Ishikawa (cell line): ENCODE data around the gene PDE11A.

Source experiments
- CEBPB ChIP-seq: IDR thresholded peaks from 2 replicates; pipeline ENCODE4 v1.6.1; 2012
- CREB1 ChIP-seq: IDR thresholded peaks from 2 replicates; pipeline ENCODE4 v1.6.1; 2012; ENCODE audit warnings: low read depth
- EGR1 ChIP-seq: IDR thresholded peaks from 2 replicates; pipeline ENCODE4 v1.6.1; 2012
- EP300 ChIP-seq: IDR thresholded peaks from 2 replicates; pipeline ENCODE4 v1.6.1; 2012; ENCODE audit warnings: borderline replicate concordance
- FOXM1 ChIP-seq: IDR thresholded peaks from 2 replicates; pipeline ENCODE4 v1.6.1; 2012; ENCODE audit warnings: low read depth, borderline replicate concordance
- NFIC ChIP-seq: IDR thresholded peaks from 2 replicates; pipeline ENCODE4 v1.6.1; 2012
- RAD21 ChIP-seq: IDR thresholded peaks from 2 replicates; pipeline ENCODE4 v1.6.1; 2012; ENCODE audit warnings: low read depth
- TAF1 ChIP-seq: IDR thresholded peaks from 2 replicates; pipeline ENCODE4 v1.6.1; 2012; ENCODE audit warnings: low read depth, mild to moderate bottlenecking
- TCF12 ChIP-seq: IDR thresholded peaks from 2 replicates; pipeline ENCODE4 v1.6.1; 2012; ENCODE audit warnings: low read depth
- TEAD4 ChIP-seq: IDR thresholded peaks from 2 replicates; pipeline ENCODE4 v1.6.1; 2012
- YY1 ChIP-seq: IDR thresholded peaks from 2 replicates; pipeline ENCODE4 v1.6.1; 2012; ENCODE audit warnings: low read depth
- ZBTB7A ChIP-seq: IDR thresholded peaks from 2 replicates; pipeline ENCODE4 v1.6.1; 2012; ENCODE audit warnings: low read depth
- TF ChIP-seq, protein P1 (sequence below): IDR thresholded peaks from 2 replicates; pipeline ENCODE4 v1.6.1; 2012
- TF ChIP-seq, protein P2 (sequence below): IDR thresholded peaks from 2 replicates; pipeline ENCODE4 v1.6.1; 2012; ENCODE audit warnings: low read depth, mild to moderate bottlenecking
- TF ChIP-seq, protein P3 (sequence below): IDR thresholded peaks from 2 replicates; pipeline ENCODE4 v1.6.1; 2012

PDE11A gene

DNA sequence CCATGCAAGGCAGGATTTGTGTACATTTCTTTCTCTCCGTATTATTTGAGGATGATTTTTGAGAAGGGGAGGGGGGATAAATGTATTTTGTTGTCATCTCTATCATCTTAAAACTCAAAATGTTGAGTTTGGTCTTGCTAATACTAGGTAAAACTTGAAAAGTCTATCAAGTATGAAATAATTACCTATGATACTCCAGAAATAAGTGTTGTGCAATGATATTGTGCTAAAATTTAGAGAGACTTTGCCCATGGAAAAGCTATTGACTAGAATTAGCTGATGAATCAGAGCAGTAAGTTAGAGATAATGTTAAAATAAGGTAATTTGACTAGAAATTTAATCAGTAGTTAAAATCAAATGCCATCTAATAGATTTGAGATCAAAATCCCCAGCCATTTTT lies 356.1 kb downstream of the PDE11A start:
- TF ChIP-seq CREB1 (no peak), NFIC (no peak), ZBTB7A (no peak)
- TF ChIP-seq, protein P1, sequence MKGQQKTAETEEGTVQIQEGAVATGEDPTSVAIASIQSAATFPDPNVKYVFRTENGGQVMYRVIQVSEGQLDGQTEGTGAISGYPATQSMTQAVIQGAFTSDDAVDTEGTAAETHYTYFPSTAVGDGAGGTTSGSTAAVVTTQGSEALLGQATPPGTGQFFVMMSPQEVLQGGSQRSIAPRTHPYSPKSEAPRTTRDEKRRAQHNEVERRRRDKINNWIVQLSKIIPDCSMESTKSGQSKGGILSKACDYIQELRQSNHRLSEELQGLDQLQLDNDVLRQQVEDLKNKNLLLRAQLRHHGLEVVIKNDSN, result no peak

DNA sequence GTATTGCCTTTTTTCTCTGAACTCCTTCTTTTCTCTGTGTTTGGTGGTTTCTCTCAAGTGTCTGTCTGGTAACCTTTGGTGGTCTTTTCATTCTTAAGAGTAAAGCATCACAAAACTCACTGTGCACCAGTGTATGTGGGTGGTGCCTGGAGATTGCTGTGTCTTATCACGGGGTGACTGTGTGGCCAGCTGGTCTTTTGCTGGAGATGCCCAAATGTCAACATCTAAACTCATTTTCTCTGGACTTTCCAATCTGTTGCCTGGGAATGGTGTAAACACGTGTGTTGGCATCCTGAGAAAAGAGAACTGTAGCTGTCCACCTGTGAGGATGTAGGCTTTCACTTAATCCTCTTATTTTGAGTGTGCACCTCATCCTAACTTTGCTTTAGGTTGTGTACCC lies 356.8 kb downstream of the PDE11A start:
- TF ChIP-seq TAF1 (no peak), NFIC (no peak), ZBTB7A (no peak), CREB1 (no peak), EP300 (no peak)
- TF ChIP-seq, protein P2, sequence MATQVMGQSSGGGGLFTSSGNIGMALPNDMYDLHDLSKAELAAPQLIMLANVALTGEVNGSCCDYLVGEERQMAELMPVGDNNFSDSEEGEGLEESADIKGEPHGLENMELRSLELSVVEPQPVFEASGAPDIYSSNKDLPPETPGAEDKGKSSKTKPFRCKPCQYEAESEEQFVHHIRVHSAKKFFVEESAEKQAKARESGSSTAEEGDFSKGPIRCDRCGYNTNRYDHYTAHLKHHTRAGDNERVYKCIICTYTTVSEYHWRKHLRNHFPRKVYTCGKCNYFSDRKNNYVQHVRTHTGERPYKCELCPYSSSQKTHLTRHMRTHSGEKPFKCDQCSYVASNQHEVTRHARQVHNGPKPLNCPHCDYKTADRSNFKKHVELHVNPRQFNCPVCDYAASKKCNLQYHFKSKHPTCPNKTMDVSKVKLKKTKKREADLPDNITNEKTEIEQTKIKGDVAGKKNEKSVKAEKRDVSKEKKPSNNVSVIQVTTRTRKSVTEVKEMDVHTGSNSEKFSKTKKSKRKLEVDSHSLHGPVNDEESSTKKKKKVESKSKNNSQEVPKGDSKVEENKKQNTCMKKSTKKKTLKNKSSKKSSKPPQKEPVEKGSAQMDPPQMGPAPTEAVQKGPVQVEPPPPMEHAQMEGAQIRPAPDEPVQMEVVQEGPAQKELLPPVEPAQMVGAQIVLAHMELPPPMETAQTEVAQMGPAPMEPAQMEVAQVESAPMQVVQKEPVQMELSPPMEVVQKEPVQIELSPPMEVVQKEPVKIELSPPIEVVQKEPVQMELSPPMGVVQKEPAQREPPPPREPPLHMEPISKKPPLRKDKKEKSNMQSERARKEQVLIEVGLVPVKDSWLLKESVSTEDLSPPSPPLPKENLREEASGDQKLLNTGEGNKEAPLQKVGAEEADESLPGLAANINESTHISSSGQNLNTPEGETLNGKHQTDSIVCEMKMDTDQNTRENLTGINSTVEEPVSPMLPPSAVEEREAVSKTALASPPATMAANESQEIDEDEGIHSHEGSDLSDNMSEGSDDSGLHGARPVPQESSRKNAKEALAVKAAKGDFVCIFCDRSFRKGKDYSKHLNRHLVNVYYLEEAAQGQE, result no peak

DNA sequence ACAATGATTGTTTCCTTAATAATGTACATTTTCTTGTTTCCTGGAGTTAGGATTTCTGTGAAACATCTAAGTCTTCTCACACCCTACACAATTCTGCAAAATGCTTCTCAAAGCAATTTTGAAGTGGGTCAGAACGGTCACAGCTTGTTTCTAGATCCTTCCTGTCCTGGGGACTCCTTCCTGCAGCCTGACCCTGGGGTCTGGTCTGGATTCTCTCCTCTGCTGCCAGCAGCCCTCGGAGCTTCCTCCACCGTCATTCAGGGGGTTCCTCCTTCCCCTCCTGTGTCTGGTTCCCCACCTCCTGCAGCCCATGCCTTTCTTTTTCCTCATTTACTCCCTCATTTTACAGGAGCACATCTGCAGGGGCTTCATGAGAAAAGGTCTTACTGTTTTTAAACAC lies 357.9 kb downstream of the PDE11A start:
- TF ChIP-seq EP300 (no peak), NFIC (no peak), TCF12 (no peak), YY1 (no peak), RAD21 (no peak), CEBPB (no peak), EGR1 (no peak), FOXM1 (no peak), CREB1 (no peak), TEAD4 (no peak), ZBTB7A (no peak), TAF1 (no peak)
- TF ChIP-seq, protein P3, sequence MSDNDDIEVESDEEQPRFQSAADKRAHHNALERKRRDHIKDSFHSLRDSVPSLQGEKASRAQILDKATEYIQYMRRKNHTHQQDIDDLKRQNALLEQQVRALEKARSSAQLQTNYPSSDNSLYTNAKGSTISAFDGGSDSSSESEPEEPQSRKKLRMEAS, result no peak

DNA sequence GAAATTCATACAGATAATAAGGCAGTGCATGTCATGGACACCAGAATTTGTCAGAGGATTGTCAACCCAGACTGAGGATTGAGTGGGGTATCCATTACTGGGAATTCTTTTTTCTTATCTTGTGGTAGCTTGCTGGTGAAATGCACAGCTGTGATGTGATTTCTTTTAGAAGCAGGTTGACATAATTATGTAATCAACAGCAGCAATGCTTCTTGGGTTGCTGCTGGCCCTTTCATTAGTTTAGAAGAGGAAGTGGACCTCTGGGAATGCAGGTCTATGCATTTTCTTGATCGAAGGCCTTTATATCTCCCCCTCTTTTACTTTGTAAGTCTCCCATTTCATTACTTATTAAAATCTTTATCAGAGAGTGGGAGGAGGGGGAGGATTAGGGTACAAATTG lies 360.1 kb downstream of the PDE11A start:
- TF ChIP-seq FOXM1, result no peak
- TF ChIP-seq EGR1, result no peak
- no peak for TF ChIP-seq TAF1
- TF ChIP-seq TEAD4, result no peak
- TF ChIP-seq ZBTB7A, result no peak
- no peak for TF ChIP-seq CEBPB
- TF ChIP-seq CREB1, result no peak
- TF ChIP-seq YY1, result no peak
- no peak for TF ChIP-seq TCF12
- TF ChIP-seq EP300, result no peak

DNA sequence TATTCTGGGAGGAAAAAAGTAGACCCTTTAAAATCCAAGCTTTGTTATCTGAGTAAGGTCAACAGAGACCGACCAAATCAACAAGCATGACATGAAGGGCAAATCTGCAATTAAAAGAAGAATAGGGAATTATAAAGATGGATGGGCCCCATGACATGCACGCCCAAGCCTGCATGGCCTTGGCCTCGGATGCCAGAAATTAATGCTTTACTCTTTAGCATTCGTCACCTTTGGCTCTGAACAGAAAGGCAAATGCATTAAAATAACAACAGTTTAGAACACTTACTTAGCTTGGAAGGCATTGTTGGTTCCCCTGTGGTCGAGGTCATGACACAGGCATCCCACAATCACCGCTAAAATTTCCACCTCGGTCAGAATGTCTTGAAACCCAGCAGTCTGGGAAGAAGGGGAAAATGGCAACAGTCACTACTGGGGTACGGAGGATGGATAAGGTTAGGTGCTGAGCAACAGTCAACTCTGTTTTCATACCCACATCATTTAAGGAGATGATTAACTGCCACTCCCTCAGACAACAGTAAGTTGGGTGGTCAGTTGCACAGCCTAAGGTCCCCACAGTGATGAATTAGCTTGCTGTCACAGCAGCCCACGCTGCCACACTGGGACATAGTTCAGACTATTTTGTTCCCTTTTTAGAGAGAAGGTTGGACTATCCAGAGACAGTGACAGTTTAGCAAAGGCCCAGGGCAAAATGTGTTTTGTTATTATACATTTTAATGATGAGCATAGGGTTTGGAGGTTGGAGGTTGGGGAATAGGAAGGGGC lies 360.9 kb downstream of the PDE11A start:
- no peak for TF ChIP-seq EP300
- no peak for TF ChIP-seq TCF12
- no peak for TF ChIP-seq CREB1
- no peak for TF ChIP-seq FOXM1
- TF ChIP-seq NFIC, result no peak
- TF ChIP-seq, protein P3, result no peak
- no peak for TF ChIP-seq TEAD4
- TF ChIP-seq CEBPB, result no peak
- TF ChIP-seq, protein P1, result no peak
- TF ChIP-seq EGR1, result no peak
- no peak for TF ChIP-seq YY1
- no peak for TF ChIP-seq RAD21
- TF ChIP-seq, protein P2, result no peak
- no peak for TF ChIP-seq ZBTB7A
- TF ChIP-seq TAF1, result no peak

DNA sequence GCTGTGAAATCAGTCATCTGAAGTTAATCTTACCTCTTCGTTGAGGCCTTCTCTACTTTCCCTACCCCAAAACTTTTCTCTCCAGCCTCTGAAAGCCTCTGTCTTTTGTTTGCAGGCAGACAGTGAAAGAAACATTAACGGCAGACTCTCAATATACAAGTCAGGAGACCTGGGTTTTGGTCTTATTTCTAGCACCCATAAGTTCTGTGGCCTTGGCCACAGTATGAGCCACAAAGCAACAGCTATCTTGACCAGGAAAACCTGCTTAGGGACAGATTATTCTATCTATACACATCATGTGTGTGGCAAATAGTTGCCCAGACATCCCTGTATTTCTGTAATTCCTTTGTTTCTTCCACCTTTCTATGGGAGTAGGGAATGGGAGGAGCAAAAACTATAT lies 361.7 kb downstream of the PDE11A start:
- TF ChIP-seq TCF12 (no peak), CEBPB (no peak), RAD21 (no peak), NFIC (no peak), YY1 (no peak)
- TF ChIP-seq, protein P3, result no peak
